SU-DHL-6 (cell line): ENCODE results near the gene LASP1.

Experiments
- EZH2phosphoT487 ChIP-seq: fragments of 200-600 bp; sonication (generic), shearing (Covaris generic); conservative IDR thresholded peaks from 2 replicates; pipeline ENCODE4 v1.6.1; 2018; ENCODE audit warnings: mild to moderate bottlenecking, antibody characterized with exemption, low read length, moderate library complexity, mixed read lengths
- TF ChIP-seq, protein P1 (sequence below): fragments of 200-600 bp; sonication (generic); IDR thresholded peaks from one replicate; pipeline ENCODE4 v1.5.1; 2017; ENCODE audit warnings: antibody characterized with exemption, mild to moderate bottlenecking, low read length, moderate library complexity; ENCODE audit not compliant: insufficient read depth, poor library complexity, severe bottlenecking

DNA sequence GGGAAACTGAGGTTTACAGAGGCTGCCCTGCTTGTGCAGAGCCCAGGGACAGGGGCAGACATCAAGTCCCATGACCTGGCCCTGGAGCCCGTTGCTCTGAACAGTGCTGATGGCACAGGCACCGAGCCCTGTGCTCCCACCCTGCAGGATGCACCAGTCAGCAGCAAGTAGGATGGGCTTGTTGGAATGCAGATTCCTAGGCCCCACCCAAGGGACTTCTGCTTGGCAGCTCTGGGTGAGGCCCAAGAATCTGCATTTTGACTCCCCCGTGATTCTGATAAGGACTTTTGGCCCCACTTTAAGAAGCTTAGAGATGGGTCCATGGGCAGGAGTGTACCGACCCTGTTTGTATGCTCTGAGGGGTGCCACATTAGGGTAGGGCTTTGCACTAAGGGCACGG is 23.3 kb downstream of the LASP1 start:
- TF ChIP-seq, protein P1, sequence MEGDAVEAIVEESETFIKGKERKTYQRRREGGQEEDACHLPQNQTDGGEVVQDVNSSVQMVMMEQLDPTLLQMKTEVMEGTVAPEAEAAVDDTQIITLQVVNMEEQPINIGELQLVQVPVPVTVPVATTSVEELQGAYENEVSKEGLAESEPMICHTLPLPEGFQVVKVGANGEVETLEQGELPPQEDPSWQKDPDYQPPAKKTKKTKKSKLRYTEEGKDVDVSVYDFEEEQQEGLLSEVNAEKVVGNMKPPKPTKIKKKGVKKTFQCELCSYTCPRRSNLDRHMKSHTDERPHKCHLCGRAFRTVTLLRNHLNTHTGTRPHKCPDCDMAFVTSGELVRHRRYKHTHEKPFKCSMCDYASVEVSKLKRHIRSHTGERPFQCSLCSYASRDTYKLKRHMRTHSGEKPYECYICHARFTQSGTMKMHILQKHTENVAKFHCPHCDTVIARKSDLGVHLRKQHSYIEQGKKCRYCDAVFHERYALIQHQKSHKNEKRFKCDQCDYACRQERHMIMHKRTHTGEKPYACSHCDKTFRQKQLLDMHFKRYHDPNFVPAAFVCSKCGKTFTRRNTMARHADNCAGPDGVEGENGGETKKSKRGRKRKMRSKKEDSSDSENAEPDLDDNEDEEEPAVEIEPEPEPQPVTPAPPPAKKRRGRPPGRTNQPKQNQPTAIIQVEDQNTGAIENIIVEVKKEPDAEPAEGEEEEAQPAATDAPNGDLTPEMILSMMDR: no peak
- TF ChIP-seq EZH2phosphoT487: no peak
